Measurements from ENCODE around the gene CYP2A13.
"Not testable (repeated sequence)": the region's sequence is repeated elsewhere in the genome, so short reads cannot be mapped to it uniquely, and the experiment has no call there.

Gene CYP2A13

DNA sequence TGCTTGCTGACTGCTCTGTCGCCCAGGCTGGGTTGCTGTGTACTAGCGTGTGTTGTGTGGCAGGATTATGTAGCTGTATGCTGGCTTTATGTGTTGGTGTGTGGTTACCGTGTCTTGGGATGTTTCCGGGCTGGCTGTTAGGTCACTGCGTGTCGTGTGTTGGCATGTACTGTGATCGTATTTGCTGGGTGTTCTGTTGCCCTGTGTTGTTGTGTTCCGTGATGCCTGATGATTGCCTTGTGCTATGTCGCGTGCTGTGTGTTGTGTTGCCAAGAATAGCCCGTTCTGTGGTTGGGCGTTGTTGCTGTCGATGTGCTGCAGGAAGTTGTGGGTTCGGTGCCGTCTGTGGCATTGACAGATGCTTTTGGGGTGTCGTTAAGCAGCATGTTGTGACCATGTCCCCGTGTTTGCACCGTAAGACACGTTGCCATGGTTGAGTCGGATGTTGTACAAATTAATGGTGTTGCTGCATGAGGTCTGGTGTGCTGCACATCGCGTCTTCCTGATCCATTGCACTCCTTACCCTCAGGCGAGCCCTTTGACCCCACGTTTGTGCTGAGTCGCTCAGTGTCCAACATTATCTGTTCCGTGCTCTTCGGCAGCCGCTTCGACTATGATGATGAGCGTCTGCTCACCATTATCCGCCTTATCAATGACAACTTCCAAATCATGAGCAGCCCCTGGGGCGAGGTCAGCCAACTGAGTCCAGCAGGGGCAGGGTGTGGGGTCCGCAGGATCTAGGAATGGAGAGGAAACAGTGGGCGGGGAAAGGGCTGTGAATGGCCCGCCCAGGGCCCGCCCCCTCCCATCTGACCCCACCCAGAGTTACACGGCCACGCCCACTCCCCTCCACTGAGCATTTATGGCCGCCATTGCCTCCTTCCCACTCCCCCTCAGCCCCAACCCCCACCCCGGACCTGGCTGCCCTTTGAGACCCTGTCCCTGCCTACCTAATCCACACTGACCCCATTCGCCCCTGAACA, 33.0 kb downstream of the CYP2A13 start:
- in situ Hi-C loops (cut with MboI; ENCODE audit: low sequenced_read_pairs): not testable (repeated sequence)

DNA sequence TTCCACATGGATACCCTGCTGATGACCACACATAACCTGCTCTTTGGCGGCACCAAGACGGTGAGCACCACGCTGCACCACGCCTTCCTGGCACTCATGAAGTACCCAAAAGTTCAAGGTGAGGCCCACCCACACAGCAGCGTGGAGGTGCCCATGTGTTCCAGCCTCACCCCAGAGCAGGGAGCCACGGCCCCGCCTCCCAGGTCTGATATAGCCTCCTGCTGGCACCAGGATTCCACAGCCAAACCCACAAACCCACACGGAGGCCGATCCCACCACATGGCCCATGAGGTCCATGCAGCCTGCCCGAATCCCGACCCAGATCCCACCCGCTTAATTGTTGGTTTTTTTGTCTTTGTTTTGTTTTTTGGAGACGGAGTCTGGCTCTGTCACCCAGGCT, 34.6 kb downstream of the CYP2A13 start:
- in situ Hi-C loops (cut with MboI; ENCODE audit: low sequenced_read_pairs): not testable (repeated sequence)

DNA sequence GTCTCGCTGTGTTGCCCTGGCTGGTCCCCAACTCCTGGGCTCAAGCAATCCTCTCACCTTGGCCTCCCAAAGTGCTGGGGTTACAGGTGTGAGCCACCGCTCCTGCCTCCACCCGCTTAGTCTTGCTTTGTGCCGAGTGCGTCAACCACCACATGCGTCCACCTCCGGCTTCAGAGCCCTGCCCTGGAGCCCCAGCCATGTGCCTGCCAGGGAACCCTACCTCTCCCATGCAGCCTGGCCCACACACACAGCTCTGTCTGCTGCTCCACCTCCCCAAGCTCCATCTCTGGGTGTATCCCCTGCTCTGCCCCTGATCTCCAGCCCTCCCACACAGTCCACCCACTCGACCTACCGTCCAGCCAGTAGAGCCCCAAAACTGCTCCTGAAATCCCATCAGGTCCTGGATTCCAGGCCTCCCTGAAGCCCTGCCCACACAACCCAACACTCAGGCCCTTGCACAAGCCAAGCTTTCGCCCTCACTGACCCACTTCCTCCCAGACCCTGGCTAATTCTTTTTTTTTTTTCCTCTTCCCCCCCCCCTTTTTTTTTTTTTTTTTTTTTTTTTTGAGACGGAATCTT, 35.6 kb downstream of the CYP2A13 start:
- in situ Hi-C loops (cut with MboI; ENCODE audit: low sequenced_read_pairs): no loop called here

DNA sequence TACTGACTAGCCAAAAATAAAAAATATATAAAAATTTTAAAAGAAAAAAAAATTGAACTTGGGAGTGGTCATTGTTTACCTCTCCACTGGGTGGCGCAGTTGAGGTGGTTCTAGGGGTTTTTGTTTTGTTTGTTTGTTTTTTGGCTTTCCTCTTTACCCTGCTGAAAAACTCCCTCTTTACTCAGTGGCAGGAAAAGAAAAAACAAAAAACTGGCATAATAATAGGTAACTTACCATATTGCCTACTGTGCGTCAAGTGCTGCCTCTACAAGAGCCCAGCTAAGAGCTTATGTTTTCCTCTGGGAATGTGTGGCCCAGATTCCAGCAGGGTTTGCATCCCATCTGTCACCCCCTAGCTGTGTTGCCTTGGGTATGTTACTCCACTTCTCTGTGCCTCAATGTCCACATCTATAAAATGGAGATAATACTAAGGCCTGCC, 38.5 kb downstream of the CYP2A13 start:
- in situ Hi-C loops (cut with MboI; ENCODE audit: low sequenced_read_pairs): loop anchor here (25.0 kb wide), 1 partner anchor 464 kb away; no protein-coding TSS in a partner anchor

DNA sequence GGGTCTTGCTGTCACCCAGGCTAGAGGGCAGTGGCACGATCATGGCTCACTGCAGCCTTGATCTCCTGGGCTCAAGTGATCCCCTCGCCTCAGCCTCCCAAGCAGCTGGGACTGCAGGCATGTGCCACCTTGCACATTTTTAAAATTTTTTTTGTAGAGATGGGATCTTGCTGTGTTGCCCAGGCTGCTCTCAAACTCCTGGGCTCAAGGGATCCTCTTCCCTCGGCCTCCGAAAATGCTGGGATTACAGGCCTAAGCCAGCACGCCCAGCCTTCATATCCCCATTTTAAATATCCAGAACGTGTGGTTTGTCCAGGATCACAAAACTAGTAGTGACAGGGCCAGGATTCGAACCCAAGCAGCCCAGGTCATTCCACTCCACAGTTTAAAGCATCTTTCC, 39.1 kb downstream of the CYP2A13 start:
- in situ Hi-C loops (cut with MboI; ENCODE audit: low sequenced_read_pairs): loop anchor here (25.0 kb wide), 1 partner anchor 465 kb away; no protein-coding TSS in a partner anchor

DNA sequence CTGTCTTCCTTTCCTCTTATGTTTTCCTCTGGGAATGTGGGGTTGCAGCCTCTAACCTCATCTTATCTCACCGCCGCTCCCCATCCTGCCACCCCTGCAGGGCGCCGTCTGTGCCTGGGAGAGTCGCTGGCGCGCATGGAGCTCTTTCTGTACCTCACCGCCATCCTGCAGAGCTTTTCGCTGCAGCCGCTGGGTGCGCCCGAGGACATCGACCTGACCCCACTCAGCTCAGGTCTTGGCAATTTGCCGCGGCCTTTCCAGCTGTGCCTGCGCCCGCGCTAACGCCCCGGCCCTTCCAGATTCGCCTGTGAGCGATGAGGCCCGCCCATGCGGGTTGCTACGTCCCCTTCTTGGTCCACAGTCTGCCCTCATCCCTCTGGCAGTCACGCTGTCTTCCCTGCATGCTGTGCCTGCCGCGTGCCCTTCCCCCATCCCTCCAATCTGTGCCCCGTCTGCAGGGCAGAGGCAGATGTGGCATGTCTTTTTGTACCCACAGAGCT, 39.6 kb downstream of the CYP2A13 start:
- in situ Hi-C loops (cut with MboI; ENCODE audit: low sequenced_read_pairs): loop anchor here (25.0 kb wide), 1 partner anchor 466 kb away; no protein-coding TSS in a partner anchor

DNA sequence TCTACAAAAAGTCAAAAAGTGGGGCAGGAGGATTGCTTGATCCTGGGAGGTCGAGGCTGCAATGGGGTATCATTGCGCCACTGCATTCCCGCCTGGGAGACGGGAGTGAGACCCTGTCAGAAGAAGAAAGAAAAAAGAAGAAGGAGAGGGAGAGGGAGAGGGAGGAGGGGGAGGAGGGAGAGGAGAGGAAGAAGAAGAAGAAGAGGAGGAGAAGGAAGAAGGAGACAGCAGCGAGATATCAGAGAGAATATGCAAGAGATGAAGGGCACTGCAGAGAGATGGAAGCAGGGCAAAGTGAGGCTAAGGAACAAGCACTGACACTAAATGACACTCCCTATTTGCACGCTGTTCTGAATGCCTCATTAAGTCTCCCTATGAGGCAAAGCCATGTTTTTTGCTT, 40.4 kb downstream of the CYP2A13 start:
- in situ Hi-C loops (cut with MboI; ENCODE audit: low sequenced_read_pairs): loop anchor here (25.0 kb wide), 1 partner anchor 466 kb away; no protein-coding TSS in a partner anchor

DNA sequence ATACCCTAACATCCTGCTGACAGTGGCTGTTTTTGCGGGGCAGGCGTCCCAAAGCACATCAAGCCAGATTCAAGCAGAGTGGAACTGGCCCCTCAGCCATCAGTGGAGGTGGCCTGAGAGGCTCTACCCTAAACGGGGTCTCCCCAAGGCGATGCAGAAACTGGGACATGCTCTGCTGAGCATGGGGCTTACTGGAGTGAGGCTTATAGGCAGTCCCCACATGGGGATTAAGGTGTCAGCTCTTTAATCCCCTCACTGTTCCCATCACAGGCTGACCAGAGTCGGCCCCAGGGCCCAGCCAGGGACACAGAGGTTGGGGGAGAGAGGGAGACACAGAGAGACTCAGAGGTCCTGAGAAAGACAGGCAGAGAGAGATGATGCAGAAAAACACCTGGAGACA, 42.9 kb downstream of the CYP2A13 start:
- in situ Hi-C loops (cut with MboI; ENCODE audit: low sequenced_read_pairs): loop anchor here (25.0 kb wide), 1 partner anchor 469 kb away; no protein-coding TSS in a partner anchor

DNA sequence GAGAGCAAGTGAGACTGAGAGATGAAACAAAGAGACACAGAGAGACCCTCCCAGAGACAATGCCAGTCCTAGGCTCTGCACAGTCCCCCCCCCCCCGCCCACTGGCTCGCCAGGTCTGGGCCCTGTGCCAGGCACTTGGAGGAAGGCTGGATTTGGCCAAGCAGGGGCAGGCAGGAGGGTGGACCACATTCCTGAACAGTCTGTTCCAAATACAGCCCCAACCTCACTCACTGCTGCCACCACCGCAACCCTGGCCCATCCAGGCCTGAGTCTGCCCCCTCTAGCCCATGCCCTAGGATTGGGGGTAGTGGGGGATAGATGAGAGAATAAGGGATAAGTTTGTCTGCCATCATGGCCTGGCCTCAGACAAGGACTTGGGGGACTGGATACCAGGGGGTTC, 45.0 kb downstream of the CYP2A13 start:
- in situ Hi-C loops (cut with MboI; ENCODE audit: low sequenced_read_pairs): loop anchor here (25.0 kb wide), 1 partner anchor 471 kb away; no protein-coding TSS in a partner anchor

DNA sequence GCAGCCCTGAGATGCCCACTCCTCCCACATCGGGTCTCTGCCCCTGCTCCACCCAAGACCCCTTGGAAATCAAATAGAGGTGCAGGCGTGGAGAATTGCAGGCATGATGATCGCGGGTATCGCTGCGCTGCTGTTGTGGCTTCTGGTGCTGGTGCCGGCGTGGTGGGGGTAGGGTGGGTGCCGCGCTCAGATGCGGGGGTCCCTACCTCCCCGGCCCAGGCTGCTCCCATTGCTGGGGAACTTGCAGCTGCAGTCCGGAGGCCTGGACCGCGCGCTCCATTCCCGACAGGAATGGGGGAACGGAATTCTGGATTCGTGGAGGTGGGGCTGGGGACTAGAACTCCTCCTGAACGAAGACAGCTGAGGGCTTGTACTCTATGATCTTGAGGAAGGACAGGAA, 46.4 kb downstream of the CYP2A13 start:
- in situ Hi-C loops (cut with MboI; ENCODE audit: low sequenced_read_pairs): loop anchor here (25.0 kb wide), 1 partner anchor 472 kb away; no protein-coding TSS in a partner anchor

DNA sequence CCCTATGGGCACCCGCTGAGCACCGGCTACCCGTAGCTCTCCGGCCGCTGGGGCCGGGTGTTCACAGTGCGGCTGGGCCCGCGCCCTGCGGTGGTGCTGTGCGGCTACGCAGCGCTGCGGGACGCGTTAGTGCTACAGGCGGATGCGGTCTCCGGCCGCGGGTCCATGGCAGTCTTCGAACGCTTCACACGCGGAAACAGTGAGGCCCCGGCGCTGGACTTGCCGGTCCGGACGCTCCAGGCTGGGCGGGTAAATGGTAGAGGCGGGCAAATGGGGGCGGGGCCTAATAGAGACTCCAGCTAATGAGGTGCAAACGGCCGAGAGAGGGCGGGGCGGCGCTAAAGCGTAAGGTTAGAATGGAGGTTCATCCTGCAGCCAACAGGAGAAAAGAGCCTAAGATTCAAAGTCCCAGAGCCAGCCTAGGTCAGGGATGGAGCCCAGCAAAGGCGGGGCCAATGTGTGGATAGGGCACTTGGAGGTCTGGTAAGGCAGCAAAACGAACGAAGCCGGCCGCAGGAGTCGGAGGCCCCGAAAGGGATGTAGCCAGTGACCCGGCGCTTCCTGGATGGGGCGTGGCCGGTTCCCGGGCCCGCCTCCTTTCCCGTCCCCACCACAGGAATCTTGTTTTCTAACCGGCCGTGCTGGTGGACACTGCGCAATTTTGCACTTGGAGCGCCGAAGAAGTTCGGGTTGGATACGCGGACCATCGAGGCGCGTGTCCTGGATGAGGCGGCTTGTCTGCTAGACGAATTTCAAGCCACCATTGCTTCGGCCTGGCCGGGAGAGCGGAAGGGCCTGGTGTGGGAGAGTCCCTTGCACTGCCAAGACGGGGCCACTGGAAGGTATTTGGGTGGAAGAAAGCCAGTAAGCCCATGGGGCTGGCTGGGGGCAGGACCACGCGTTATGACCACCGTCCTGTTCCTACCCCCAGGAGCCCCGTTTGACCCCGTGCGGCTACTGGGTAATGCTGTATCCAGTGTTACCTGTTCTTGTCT, 47.4 kb downstream of the CYP2A13 start:
- in situ Hi-C loops (cut with MboI; ENCODE audit: low sequenced_read_pairs): loop anchor here (25.0 kb wide), 1 partner anchor 473 kb away; no protein-coding TSS in a partner anchor

DNA sequence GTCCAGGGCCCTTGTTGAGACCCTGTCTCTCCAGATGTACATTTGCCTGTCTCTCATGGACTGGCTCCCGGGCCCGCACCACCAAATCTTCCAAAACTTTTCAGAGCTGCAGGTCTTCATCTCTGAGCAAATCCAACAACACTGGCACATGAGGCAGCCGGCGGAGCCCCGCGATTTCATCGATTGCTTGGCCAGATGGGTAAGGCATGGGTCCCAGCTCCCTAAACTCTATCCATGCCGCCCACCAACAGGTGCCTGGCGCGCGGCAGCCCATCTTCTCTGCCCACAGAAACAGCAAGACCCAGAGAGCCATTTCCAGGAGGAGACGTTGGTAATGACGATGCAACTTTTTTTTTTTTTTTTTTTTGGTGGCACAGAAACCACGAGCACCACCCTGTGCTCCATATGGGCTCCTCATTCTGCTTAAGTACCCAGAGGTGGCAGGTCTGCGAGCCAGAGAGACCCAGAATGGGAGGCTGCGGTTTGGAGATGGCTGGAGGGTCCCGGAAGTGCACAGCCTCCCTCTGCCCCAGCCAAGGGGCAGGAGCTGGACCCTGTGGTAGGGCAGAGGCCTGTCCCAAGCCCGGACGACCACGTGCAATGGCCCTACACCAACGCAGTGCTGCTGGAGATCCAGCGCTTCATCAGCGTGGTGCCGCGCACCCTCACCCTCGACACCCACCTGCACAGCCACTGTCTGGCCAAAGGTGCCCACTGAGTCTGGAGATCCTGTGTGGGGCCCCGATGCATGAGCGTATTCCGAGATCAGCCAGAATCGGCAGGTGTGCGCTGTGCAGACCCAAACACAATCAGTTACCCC, 48.6 kb downstream of the CYP2A13 start:
- in situ Hi-C loops (cut with MboI; ENCODE audit: low sequenced_read_pairs): loop anchor here (25.0 kb wide), 1 partner anchor 475 kb away; no protein-coding TSS in a partner anchor

DNA sequence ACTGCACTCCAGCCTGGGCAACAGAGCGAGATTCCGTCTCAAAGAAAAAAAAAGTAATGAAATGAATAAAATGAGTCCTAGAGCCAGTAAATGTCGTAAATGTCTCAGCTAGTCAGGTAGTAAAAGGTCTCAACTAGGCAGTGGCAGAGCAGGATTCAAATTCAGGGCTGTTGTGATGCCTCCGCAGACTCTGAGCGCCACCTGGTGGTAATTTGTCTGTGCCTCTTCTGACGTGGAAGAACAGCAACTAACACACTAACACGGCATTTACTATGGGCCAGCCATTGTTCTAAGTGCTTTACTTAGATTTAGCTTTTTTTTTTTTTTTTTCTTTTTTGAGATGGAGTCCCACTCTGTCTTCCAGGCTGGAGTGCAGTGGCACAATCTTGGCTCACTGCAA, 56.2 kb downstream of the CYP2A13 start:
- in situ Hi-C loops (cut with MboI; ENCODE audit: low sequenced_read_pairs): loop anchor here (25.0 kb wide), 1 partner anchor 482 kb away; no protein-coding TSS in a partner anchor
